Testis (tissue), 2 donors: ENCODE data around the gene CBR4.

Experiments
- POLR2A ChIP-seq: fragments of 450-650 bp; IDR thresholded peaks from one replicate; pipeline ENCODE4 v1.6.1; 2017; ENCODE audit warnings: antibody characterized with exemption, mild to moderate bottlenecking, moderate library complexity
- TF ChIP-seq, protein P1 (sequence below), 3 experiments: fragments of 450-650 bp in 2 of 3; fragments of 200-600 bp in 1 of 3; sonication (generic) in 1 of 3; IDR thresholded peaks; one replicate each; pipeline ENCODE4 v1.5.1; 2016 to 2019; ENCODE audit warnings: antibody characterized with exemption in 3 of 3, mild to moderate bottlenecking in 2 of 3, moderate library complexity in 1 of 3

DNA sequence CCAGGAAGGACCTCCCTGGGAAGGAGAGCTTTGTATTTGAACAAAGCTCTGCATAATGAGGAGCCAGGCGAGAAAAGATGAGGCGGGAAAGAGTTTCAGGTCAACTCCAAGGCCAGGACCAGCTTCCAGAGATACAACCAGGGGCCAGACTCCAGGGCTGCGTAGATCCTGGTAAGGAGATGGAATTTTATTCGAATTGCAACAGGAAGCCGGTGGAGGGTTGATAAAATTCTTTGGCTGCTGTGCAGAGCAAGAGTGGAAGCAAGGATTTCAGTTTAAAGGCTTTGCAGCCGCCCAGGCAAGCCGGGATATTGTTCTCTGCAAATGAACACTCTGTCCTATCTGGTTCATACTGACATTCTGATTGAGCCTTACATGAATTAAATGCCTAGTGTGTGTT lies 40.2 kb upstream of the CBR4 start:
- TF ChIP-seq, protein P1, sequence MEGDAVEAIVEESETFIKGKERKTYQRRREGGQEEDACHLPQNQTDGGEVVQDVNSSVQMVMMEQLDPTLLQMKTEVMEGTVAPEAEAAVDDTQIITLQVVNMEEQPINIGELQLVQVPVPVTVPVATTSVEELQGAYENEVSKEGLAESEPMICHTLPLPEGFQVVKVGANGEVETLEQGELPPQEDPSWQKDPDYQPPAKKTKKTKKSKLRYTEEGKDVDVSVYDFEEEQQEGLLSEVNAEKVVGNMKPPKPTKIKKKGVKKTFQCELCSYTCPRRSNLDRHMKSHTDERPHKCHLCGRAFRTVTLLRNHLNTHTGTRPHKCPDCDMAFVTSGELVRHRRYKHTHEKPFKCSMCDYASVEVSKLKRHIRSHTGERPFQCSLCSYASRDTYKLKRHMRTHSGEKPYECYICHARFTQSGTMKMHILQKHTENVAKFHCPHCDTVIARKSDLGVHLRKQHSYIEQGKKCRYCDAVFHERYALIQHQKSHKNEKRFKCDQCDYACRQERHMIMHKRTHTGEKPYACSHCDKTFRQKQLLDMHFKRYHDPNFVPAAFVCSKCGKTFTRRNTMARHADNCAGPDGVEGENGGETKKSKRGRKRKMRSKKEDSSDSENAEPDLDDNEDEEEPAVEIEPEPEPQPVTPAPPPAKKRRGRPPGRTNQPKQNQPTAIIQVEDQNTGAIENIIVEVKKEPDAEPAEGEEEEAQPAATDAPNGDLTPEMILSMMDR (IDR thresholded peaks at IDR 0.05): no peak
- TF ChIP-seq POLR2A: no peak
